NCI-H2029 (cell line): ENCODE measurements around the gene RNU1-3.

ENCODE experiments used
- DNase-seq: peaks from one replicate; lab custom pipeline; 2025; lab: John Stamatoyannopoulos, UW

RNU1-3 gene

DNA sequence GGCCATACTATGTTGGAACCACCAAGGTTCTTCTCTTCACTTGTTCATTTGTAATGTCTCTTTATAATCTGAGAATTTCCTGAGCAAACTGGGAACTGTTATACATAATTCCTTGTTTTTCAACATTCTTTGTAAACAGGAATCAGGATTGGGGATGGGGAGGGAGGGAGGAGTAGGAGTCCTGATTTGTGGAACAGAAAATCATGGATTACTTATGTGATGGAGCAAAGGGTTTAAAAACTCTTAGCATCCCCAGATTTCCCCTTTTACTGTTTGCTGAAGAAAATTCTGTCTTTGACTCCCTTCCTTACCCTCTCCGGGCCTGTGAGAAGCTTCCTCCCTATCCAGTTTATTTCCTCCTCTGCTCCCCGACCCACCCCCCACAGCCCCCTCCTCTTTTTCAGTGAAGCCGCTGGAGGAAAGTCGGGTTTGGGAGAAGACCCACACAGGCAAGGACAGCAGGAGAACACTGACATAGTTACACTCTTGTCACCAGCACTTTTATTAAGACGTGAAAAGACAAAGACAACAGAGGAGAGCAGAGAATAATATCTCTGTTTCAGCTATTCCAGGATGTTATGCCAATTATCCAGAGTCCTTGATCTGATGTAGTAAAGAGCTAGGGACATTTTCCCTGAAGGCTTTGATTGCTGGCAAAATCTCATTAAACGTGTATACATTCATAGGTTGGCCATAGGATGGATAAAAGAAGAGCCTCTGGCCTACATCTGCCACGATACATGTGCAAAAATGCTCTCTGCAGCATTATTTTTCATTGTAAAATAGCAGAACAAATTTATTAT is 48.8 kb downstream of the RNU1-3 start:
- no peak for DNase-seq

DNA sequence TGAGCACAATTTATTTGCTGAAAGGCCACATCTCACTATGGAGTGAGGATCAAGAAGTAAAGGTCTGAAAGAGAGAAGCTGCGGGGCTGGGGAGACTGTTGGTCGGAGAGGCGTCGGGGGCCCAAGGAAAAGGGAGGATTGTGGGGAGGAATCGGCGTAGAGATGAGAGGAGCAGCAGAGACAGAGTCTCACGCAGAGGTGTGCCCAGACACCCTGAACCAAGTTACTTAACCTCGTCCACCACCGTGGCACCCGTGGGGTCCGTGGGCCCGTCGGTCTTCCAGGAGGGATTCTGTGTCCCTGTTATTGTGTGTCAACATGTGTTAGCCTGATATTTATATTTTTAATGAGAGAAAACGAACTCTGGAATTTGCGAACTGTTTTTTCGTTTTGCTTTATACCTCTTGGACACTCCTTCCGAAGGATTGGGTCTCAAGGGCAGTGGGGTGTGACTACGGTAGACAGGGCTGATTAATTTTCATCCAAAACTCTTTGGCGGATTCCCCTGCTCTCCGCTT is 49.6 kb downstream of the RNU1-3 start:
- no peak for DNase-seq
